Measurements from ENCODE around the gene EPB41. TPM values are rescaled to one million over a fixed set of nuclear protein-coding genes. Genes with fewer than 3 reads are reported as not detected.

Gene EPB41
- total RNA-seq, 2 experiments from 2014 or later: 94.5 to 95.4 TPM

DNA sequence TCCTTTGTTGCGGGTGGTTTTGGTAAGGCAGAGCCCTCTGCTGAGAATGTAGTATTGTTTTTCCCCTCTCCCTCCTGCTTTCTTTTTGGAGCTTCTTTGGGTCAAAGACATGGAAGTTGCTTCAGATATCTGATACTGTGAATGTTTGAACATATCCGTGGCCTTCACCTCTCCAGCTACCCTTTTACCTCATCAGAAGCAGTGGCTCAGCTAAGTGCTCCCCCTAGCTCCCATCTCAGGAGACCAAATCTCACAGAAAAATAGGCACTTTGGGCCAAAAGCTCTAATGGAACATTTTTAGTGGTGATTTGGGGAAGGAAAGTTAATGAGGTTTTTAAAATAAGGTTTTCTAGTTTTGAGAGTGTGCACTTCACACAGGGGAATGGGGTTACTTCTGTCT is 203.0 kb downstream of the EPB41 start:
- H3K27me3 Mint-ChIP-seq (ENCODE audit: low read depth): peaks cover 2% of the 10 kb centered on the region
- H3K4me3 Mint-ChIP-seq: no peak overlapping the region
- H3K36me3 Mint-ChIP-seq (ENCODE audit: low read depth): peaks cover 28% of the 10 kb centered on the region
- no peaks in the 10 kb centered on the region for H3K4me1 Mint-ChIP-seq (ENCODE audit: low read depth)
- POLR2A ChIA-PET: interaction anchor here (0.6 kb wide), 1 partner anchor 10 kb away, joined by 3 read pairs; no protein-coding TSS in a partner anchor
- H3K27ac Mint-ChIP-seq: no peak overlapping the region
- ATAC-seq (no peak), DNase-seq (no peak)
- no peaks in the 10 kb centered on the region for H3K9me3 Mint-ChIP-seq (ENCODE audit: insufficient read depth)
- CTCF ChIA-PET: interaction anchor here (0.8 to 3.2 kb wide), 4 partner anchors 64 to 235 kb away, joined by 3 to 11 read pairs (median 3); partner anchors contain the start of gene SRSF4

DNA sequence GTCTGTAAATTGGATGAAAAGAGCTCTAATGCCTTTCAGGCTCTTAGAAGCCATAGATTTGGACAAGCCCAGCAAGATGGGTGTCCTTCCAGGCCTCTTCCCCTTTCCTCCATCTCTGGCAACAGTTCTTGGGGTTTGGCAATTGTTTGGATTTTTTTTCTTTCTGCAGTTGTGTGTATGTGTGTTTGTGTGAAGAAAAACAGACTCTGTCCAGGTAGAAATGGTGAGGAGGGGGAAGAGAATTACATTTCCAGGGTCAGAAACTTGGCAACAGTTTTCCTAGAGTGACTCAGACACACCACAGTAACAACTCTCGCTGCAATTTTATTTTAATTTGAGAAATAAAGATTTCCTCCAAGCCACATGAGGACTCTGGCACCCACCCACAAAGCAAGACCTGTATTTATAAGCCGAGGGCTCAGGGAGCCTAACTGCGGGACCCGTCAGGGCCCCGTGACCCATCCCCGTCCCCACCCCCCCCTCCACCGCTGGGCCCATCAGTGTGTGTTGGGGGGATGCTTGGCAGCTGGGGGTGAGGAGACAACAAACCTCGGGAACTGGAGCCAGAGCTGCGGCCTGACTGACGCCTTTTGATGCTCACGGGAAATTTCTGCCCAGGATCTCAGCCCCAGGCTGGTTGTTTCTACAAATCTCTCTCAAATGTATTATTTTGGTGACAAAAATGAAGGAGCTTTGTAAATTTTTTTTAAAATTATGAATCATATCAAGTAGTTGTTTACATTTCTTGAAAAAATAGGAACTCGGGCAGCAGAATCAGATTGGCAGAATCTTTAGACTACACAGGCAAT is 205.0 kb downstream of the EPB41 start:
- POLR2A ChIA-PET: interaction anchor here (0.6 kb wide), 1 partner anchor 96 kb away, joined by 3 read pairs; no protein-coding TSS in a partner anchor
- ATAC-seq: no peak
- Mint-ChIP-seq H3K27ac (no peak overlapping the region), H3K4me3 (no peak overlapping the region), H3K36me3 (ENCODE audit: low read depth) (peaks cover 22% of the 10 kb centered on the region), H3K4me1 (ENCODE audit: low read depth) (peaks cover 7% of the 10 kb centered on the region), H3K9me3 (ENCODE audit: insufficient read depth) (no peaks in the 10 kb centered on the region), H3K27me3 (ENCODE audit: low read depth) (peaks cover 7% of the 10 kb centered on the region)
- CTCF ChIA-PET: interaction anchor here (1.0 to 3.7 kb wide), 8 partner anchors 9 to 243 kb away, joined by 3 to 24 read pairs (median 3); no protein-coding TSS in a partner anchor
- no peak for DNase-seq

DNA sequence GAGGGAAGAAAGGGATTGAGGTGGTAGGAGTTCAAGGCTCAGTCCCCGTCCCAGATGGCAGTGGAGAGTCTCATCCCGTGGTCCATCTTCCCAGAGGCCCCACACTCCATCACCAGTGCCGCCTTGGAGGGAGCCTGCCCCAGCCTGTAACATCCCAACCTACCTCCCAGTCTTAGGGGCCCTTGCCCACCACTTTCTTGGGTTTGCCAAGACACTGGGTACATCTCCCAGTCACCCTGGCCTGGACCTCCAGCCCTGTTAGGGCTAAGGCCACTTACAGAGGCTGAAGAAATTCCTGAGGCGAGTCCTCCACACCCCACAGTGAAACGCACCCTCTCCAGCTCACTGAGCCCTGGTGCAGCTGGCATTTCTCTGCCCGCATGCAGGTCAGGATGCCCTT is 206.0 kb downstream of the EPB41 start:
- POLR2A ChIA-PET: no interaction called here
- peaks cover 10% of the 10 kb centered on the region for H3K27me3 Mint-ChIP-seq (ENCODE audit: low read depth)
- H3K4me3 Mint-ChIP-seq: no peak overlapping the region
- ATAC-seq (no peak), DNase-seq (no peak)
- peaks cover 20% of the 10 kb centered on the region for H3K36me3 Mint-ChIP-seq (ENCODE audit: low read depth)
- H3K27ac Mint-ChIP-seq: no peak overlapping the region
- H3K4me1 Mint-ChIP-seq (ENCODE audit: low read depth): peaks cover 8% of the 10 kb centered on the region
- CTCF ChIA-PET: interaction anchor here (0.6 to 3.7 kb wide), 9 partner anchors 10 to 243 kb away, joined by 3 to 24 read pairs (median 4); no protein-coding TSS in a partner anchor
- H3K9me3 Mint-ChIP-seq (ENCODE audit: insufficient read depth): no peaks in the 10 kb centered on the region

DNA sequence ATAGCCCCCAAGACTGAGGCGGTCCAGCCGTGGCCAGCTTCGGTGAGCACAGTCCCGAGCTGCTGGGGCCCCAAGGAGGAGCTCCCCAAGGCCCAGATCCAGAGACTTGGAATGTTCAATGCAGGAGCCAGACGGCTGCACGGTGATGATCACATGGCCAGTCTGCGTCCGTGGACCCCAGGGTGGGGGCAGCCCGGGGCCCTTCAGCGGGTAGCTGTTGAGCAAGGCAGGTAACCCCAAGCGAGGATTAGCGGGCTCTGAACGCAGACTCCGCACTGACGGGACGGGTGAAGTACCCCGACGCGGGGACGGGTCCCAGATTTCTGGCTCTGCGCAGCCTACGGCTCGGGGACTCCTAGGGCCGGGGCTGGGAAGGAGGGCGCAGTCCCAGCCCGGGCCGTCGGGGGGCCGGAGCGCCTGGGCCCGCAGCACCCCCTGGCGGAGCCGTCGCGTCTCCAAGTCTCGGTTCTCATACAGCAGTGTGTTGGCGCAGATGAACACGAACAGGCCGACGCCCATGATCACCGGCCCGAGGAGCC is 206.6 kb downstream of the EPB41 start:
- no peaks in the 10 kb centered on the region for H3K9me3 Mint-ChIP-seq (ENCODE audit: insufficient read depth)
- CTCF ChIA-PET: interaction anchor here (0.6 to 3.7 kb wide), 11 partner anchors 9 to 244 kb away, joined by 3 to 24 read pairs (median 4); partner anchors contain the start of gene SRSF4
- peaks cover 10% of the 10 kb centered on the region for H3K4me1 Mint-ChIP-seq (ENCODE audit: low read depth)
- no peak overlapping the region for H3K27ac Mint-ChIP-seq
- peaks cover 17% of the 10 kb centered on the region for H3K27me3 Mint-ChIP-seq (ENCODE audit: low read depth)
- H3K4me3 Mint-ChIP-seq: no peak overlapping the region
- H3K36me3 Mint-ChIP-seq (ENCODE audit: low read depth): peaks cover 15% of the 10 kb centered on the region
- DNase-seq (peak; percentile 77), ATAC-seq (peak; percentile 77)
- POLR2A ChIA-PET: no interaction called here

DNA sequence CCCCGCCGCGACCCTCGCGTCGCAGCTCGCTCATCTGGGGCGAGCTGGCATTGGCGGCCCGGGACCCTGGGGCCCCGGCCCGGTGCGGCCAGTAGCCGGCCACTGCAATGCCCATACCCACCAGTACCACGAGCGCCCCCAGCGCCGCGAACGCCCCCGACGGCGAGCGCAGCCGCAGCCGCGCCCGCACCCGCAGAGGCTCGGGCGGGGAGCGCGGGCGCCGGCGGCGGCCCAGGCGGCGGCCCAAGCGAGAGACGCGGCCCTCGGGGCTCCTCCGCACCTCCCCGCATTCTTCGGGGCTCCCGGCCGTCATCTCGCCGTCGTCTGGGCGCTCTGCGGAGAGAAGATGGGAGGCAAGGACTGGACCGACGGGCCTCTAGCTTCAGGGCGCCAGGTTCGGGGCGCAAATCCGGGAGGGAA is 207.2 kb downstream of the EPB41 start:
- ChIA-PET CTCF (interaction anchor here (0.7 to 3.7 kb wide), 9 partner anchors 9 to 244 kb away, joined by 3 to 24 read pairs (median 4); partner anchors contain the start of gene SRSF4), POLR2A (no interaction called here)
- peak; percentile 16 for ATAC-seq
- Mint-ChIP-seq H3K9me3 (ENCODE audit: insufficient read depth) (no peaks in the 10 kb centered on the region), H3K27ac (no peak overlapping the region), H3K4me1 (ENCODE audit: low read depth) (peaks cover 10% of the 10 kb centered on the region), H3K36me3 (ENCODE audit: low read depth) (peaks cover 13% of the 10 kb centered on the region), H3K27me3 (ENCODE audit: low read depth) (peaks cover 21% of the 10 kb centered on the region), H3K4me3 (no peak overlapping the region)
- no peak for DNase-seq

GRCh38 chr1:29121936-29122681 is 207.7 kb downstream of the EPB41 start:
- peaks cover 21% of the 10 kb centered on the region for H3K27me3 Mint-ChIP-seq (ENCODE audit: low read depth)
- H3K27ac Mint-ChIP-seq: no peak overlapping the region
- H3K4me3 Mint-ChIP-seq: no peak overlapping the region
- no peaks in the 10 kb centered on the region for H3K9me3 Mint-ChIP-seq (ENCODE audit: insufficient read depth)
- H3K4me1 Mint-ChIP-seq (ENCODE audit: low read depth): peaks cover 10% of the 10 kb centered on the region
- POLR2A ChIA-PET: interaction anchor here (0.7 kb wide), 1 partner anchor 1538 kb away, joined by 3 read pairs; no protein-coding TSS in a partner anchor
- H3K36me3 Mint-ChIP-seq (ENCODE audit: low read depth): peaks cover 11% of the 10 kb centered on the region
- no peak for DNase-seq
- ATAC-seq: no peak
- CTCF ChIA-PET: interaction anchor here (0.7 to 3.7 kb wide), 8 partner anchors 10 to 237 kb away, joined by 3 to 24 read pairs (median 4); partner anchors contain the start of gene SRSF4

GRCh38 chr1:29122682-29123052 is 208.3 kb downstream of the EPB41 start:
- Mint-ChIP-seq H3K4me3 (peak overlapping the region; percentile 42), H3K4me1 (ENCODE audit: low read depth) (peaks cover 10% of the 10 kb centered on the region), H3K27ac (no peak overlapping the region), H3K36me3 (ENCODE audit: low read depth) (peaks cover 6% of the 10 kb centered on the region), H3K9me3 (ENCODE audit: insufficient read depth) (no peaks in the 10 kb centered on the region), H3K27me3 (ENCODE audit: low read depth) (peaks cover 21% of the 10 kb centered on the region)
- ChIA-PET POLR2A (interaction anchor here (0.7 to 3.2 kb wide), 2 partner anchors 59 to 1538 kb away, joined by 3 to 16 read pairs; partner anchors contain the start of gene SRSF4), CTCF (interaction anchor here (1.4 to 3.7 kb wide), 2 partner anchors 79 to 99 kb away, joined by 3 to 24 read pairs; no protein-coding TSS in a partner anchor)
- DNase-seq (no peak), ATAC-seq (no peak)

DNA sequence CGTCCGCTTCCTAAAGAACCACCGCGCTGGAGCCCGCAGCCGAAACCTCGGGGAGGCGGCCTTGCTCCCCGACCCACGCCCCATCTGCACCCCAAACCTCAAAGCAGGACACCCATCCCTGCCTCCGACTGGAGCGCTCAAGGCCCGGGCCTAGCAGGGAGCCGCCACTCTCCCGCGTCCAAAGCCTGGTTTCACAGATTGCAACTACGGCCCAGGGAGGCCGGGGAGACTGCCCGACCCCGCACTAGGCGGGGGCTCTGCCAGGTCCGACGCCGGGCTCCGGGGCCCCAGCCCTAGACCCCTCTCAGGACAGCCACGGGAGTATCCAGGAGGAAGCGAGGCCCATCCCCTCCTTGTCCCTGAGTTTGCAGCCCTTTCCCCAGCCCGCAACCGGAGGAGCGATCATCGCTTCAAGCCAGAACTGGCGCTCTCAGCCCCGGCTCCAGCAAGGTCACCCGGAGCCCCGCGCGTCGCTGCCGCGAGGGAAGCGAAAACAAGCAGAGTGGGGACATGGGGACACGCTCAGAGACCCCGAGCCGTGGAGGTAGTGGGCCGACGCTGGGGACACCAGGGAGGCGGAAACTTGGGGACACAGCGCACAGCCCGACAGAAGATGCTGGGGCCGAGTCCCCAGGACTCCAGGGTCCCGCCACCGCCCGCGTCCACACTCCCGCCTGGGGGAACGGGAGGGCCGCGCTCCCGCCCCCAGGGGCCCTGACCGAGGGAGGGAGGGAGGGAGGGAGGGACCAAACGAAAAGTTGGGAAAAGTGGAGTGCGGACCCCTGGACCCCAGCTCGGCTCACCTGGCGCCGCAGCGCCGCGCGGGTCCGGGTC is 208.9 kb downstream of the EPB41 start:
- no peaks in the 10 kb centered on the region for H3K9me3 Mint-ChIP-seq (ENCODE audit: insufficient read depth)
- no peak overlapping the region for H3K27ac Mint-ChIP-seq
- H3K4me1 Mint-ChIP-seq (ENCODE audit: low read depth): peaks cover 10% of the 10 kb centered on the region
- POLR2A ChIA-PET: interaction anchor here (3.2 kb wide), 1 partner anchor 58 kb away, joined by 16 read pairs; the partner anchor contains the start of gene SRSF4
- DNase-seq (no peak), ATAC-seq (no peak)
- H3K4me3 Mint-ChIP-seq: peak overlapping the region; percentile 42
- peaks cover 24% of the 10 kb centered on the region for H3K27me3 Mint-ChIP-seq (ENCODE audit: low read depth)
- H3K36me3 Mint-ChIP-seq (ENCODE audit: low read depth): peaks cover 5% of the 10 kb centered on the region
- CTCF ChIA-PET: interaction anchor here (0.8 to 2.0 kb wide), 4 partner anchors 10 to 79 kb away, joined by 3 to 15 read pairs (median 6); no protein-coding TSS in a partner anchor

DNA sequence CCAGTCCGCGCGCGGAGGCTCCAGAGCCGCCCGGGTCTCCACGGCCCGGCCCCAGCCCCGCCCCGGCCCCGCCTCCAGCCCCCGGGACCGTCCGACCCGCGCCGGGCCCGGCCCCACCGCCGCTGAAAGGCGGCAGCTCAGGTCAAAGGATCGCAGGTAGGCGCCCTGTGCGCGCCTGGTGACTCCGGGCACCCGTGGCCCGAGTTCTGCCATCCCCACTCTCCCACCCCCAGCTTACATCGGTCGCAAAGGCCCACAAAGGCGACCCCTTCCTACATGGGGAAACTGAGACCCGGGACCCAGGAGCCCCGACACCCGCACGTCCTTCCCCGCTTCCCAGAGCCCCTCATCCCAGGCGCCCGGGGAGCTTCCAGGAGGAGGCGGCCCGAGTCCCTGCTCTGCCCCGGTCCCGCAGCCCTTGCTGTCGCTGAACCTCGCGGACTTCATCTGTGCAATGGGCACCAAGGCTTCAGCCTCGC is 209.6 kb downstream of the EPB41 start, which contains the start of gene TMEM200B:
TSS of gene TMEM200B (minus strand) at position 17 of the 479 bp plus-strand sequence. CDS start 2,075 bp downstream, outside the sequence.
- CTCF ChIA-PET: interaction anchor here (0.8 to 2.0 kb wide), 7 partner anchors 10 to 242 kb away, joined by 3 to 15 read pairs (median 4); no protein-coding TSS in a partner anchor
- peak; percentile 13 for ATAC-seq
- H3K27me3 Mint-ChIP-seq (ENCODE audit: low read depth): peaks cover 24% of the 10 kb centered on the region
- H3K4me1 Mint-ChIP-seq (ENCODE audit: low read depth): peaks cover 10% of the 10 kb centered on the region
- POLR2A ChIA-PET: interaction anchor here (3.2 kb wide), 1 partner anchor 58 kb away, joined by 16 read pairs; the partner anchor contains the start of gene SRSF4
- H3K36me3 Mint-ChIP-seq (ENCODE audit: low read depth): no peaks in the 10 kb centered on the region
- no peaks in the 10 kb centered on the region for H3K9me3 Mint-ChIP-seq (ENCODE audit: insufficient read depth)
- DNase-seq: no peak
- no peak within 1 kb of the TSS for H3K27ac Mint-ChIP-seq
- peak within 1 kb of the TSS; percentile 69 for H3K4me3 Mint-ChIP-seq
